HEK293T (cell line): ENCODE data around the gene TNFRSF11A.

Experiments
- ARNT ChIP-seq: fragments of 450-650 bp; IDR thresholded peaks from 2 replicates; pipeline ENCODE4 v1.6.1; 2017; ENCODE audit warnings: mild to moderate bottlenecking
- BHLHE40 ChIP-seq: fragments of 450-650 bp; IDR thresholded peaks from 2 replicates; pipeline ENCODE4 v1.6.1; 2016; ENCODE audit warnings: mild to moderate bottlenecking, moderate library complexity, borderline replicate concordance
- FOXK2 ChIP-seq: fragments of 450-650 bp; IDR thresholded peaks from 2 replicates; pipeline ENCODE4 v1.6.1; 2016; ENCODE audit warnings: mild to moderate bottlenecking
- FOXM1 ChIP-seq: fragments of 450-650 bp; IDR thresholded peaks from 2 replicates; pipeline ENCODE4 v1.6.1; 2017; ENCODE audit warnings: mild to moderate bottlenecking, borderline replicate concordance
- HDGF ChIP-seq: fragments of 450-650 bp; IDR thresholded peaks from 2 replicates; pipeline ENCODE4 v1.6.1; 2017; ENCODE audit warnings: antibody characterized with exemption, borderline replicate concordance
- PKNOX1 ChIP-seq: fragments of 450-650 bp; IDR thresholded peaks from 2 replicates; pipeline ENCODE4 v1.6.1; 2016
- SP1 ChIP-seq: fragments of 450-650 bp; IDR thresholded peaks from 2 replicates; pipeline ENCODE4 v1.6.1; 2017
- SUZ12 ChIP-seq: fragments of 450-650 bp; IDR thresholded peaks from 2 replicates; pipeline ENCODE4 v1.6.1; 2016; ENCODE audit warnings: mild to moderate bottlenecking
- TARDBP ChIP-seq: fragments of 450-650 bp; IDR thresholded peaks from 2 replicates; pipeline ENCODE4 v1.6.1; 2016
- ZNF384 ChIP-seq: fragments of 450-650 bp; IDR thresholded peaks from 2 replicates; pipeline ENCODE4 v1.6.1; 2016

DNA sequence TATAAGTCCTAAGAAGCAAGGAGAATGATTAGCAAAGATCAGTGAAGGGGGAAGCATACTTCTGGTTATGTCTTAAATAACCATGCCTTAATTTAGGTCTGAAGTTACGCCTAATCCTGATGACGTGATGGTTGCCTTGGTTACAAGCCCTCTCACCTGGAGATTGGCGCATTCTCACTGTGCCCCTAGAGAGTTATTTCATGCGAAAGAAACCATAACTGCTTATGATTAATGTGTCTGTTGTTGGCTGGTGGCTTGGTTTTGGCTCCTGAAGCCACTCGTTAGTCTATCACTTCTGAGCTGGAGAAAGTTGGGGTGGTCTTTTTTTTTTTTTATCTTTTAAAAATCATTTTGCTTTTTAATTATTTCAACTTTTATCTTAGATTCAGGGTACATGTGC is 47.0 kb downstream of the TNFRSF11A start:
- TF ChIP-seq FOXM1: no peak
- no peak for TF ChIP-seq PKNOX1
- no peak for TF ChIP-seq SP1
- no peak for TF ChIP-seq BHLHE40
- no peak for TF ChIP-seq TARDBP
- no peak for TF ChIP-seq HDGF
- TF ChIP-seq FOXK2: no peak
- TF ChIP-seq ZNF384: no peak
- TF ChIP-seq SUZ12: no peak
- TF ChIP-seq ARNT: no peak
